Mucosa of descending colon (tissue), 3 donors: ENCODE data around the gene CFAP300. TPM values are rescaled to one million over a fixed set of nuclear protein-coding genes. Genes with fewer than 3 reads are reported as not detected.

Experiments used
- ATAC-seq: fragments of 200-7000 bp; cut with Tn5 transposase; one replicate; pipeline ENCODE4 v1.9.1; 2020; ENCODE audit warnings: mild to moderate bottlenecking, moderate library complexity
- DNase-seq, 3 donors: peaks; one replicate each; pipeline ENCODE4 v3.0.0-alpha.2; 2020
- H3K36me3 ChIP-seq: fragments of 200-600 bp; one replicate; pipeline ENCODE4 v1.8.0; 2021; ENCODE audit warnings: low read depth, mild to moderate bottlenecking
- H3K4me1 ChIP-seq: fragments of 200-600 bp; one replicate; pipeline ENCODE4 v1.8.0; 2021; ENCODE audit warnings: low read depth, mild to moderate bottlenecking
- H3K4me3 ChIP-seq: fragments of 200-600 bp; one replicate; pipeline ENCODE4 v1.8.0; 2021; ENCODE audit warnings: mild to moderate bottlenecking
- H3K9me3 ChIP-seq: fragments of 200-600 bp; one replicate; pipeline ENCODE4 v1.8.0; 2021; ENCODE audit warnings: mild to moderate bottlenecking
- CTCF ChIP-seq: fragments of 200-600 bp; IDR thresholded peaks from one replicate; pipeline ENCODE4 v1.8.0; 2022; ENCODE audit warnings: antibody characterized with exemption, mild to moderate bottlenecking
- intact Hi-C, 2 donors: fragments of 100-400 bp; cut with DNase I in 1 of 2; cut with micrococcal nuclease in 1 of 2; formaldehyde crosslinking; loops; one replicate each; pipeline versions ENCODE4 v1.11.0 to v1.11.1; 2022; cut with DNase I, micrococcal nuclease
- total RNA-seq, 3 donors: library from RNA; stranded (reverse); fragmentation: NEBNext Ultra II Directional in 2 of 3; extraction: Animal tissue kit (Norgen Biotek cat#: 25700) in 2 of 3; gene quantifications; one replicate each; pipeline versions ENCODE4 v1.2.1 to v1.2.4, GENCODE V29; 2021 to 2023
- donor health status: DM: no; HTN: no; CAD: no; lungs with moderate emphysema.
- donor health status: DM: no; HTN: no; CAD: no.
- donor health status: DM: no; HTN: yes; CAD: no.

CFAP300 gene
- total RNA-seq, 3 donors from 2014 or later, result 0.51 to 2.0 TPM; not detected in 1

DNA sequence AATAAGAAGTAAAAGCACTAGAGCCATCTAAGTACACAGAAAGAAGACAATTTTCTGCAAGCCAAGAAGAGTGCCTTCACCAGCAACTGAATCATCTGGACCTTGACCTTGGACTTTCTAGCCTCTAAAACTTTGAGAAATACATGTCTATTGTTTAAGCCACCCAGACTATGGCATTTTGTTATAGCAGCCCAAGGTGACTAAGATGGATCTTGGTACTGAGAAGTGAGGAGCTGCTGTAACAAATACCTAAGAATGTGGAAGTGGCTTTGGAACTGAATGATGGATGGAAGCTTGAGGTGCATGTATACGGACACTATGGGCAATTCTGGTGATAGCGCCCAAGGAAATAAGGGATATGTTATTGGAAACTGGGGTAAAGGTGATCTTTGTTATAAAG is 14.9 kb downstream of the CFAP300 start:
- intact Hi-C loops, result no loop called here
- TF ChIP-seq CTCF, result no peak
- Histone ChIP-seq H3K36me3 (no peaks in the 10 kb centered on the region), H3K4me1 (no peaks in the 10 kb centered on the region), H3K4me3 (no peak overlapping the region), H3K9me3 (no peaks in the 10 kb centered on the region)
- DNase-seq (no peak), ATAC-seq (no peak)

- TF ChIP-seq CTCF, result no peak
- H3K36me3 ChIP-seq, result no peaks in the 10 kb centered on the region
- DNase-seq, result no peak
- no peaks in the 10 kb centered on the region for H3K9me3 ChIP-seq
- no peak overlapping the region for H3K4me3 ChIP-seq
- ATAC-seq, result no peak
- no peaks in the 10 kb centered on the region for H3K4me1 ChIP-seq
- intact Hi-C loops, result no loop called here
Measured at GRCh38 chr11:102064316-102064715, 17.1 kb downstream of the CFAP300 start.

DNA sequence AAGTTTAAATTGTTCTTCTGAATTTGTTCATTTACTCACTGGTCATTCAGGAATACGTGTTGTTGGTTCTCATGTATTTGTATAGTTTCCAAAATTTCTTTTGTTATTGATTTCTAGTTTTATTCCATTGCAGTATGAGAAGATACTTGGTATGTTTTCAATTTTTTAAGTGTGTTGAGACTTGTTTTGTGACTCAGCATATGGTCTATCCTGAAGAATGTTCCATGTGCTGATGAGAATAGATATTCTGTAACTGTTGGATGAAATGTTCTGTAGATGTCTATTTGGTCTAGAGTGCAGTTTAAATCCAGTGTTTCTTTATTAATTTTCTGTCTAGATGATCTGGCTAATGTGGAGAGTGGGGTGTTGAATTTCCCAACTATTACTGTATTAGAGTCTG is 23.5 kb downstream of the CFAP300 start:
- ATAC-seq (no peak), DNase-seq (no peak)
- H3K36me3 ChIP-seq, result no peaks in the 10 kb centered on the region
- H3K4me1 ChIP-seq, result no peaks in the 10 kb centered on the region
- TF ChIP-seq CTCF, result no peak
- H3K4me3 ChIP-seq, result no peak overlapping the region
- peaks cover 13% of the 10 kb centered on the region for H3K9me3 ChIP-seq
- intact Hi-C loops, result no loop called here

GRCh38 chr11:102071497-102072472 is 24.5 kb downstream of the CFAP300 start:
- intact Hi-C loops, result no loop called here
- no peak for ATAC-seq
- peaks cover 13% of the 10 kb centered on the region for H3K9me3 ChIP-seq

GRCh38 chr11:102073253-102073652 is 26.0 kb downstream of the CFAP300 start:
- H3K9me3 ChIP-seq, result peaks cover 13% of the 10 kb centered on the region
- ATAC-seq (no peak), DNase-seq (no peak)
- no peak overlapping the region for H3K4me3 ChIP-seq
- H3K36me3 ChIP-seq, result no peaks in the 10 kb centered on the region
- intact Hi-C loops, result no loop called here
- no peaks in the 10 kb centered on the region for H3K4me1 ChIP-seq
- no peak for TF ChIP-seq CTCF

More at GRCh38 chr11:102071497-102072472, 24.5 kb downstream of the CFAP300 start:
- no peak for TF ChIP-seq CTCF
- Histone ChIP-seq H3K36me3 (no peaks in the 10 kb centered on the region), H3K4me1 (no peaks in the 10 kb centered on the region), H3K4me3 (no peak overlapping the region)
- no peak for DNase-seq
